ENCODE measurements around the gene TNK2.

- TF ChIP-seq CTCF (IDR thresholded peaks at IDR 0.05) (no peak), POLR2A (IDR thresholded peaks at IDR 0.05) (no peak)
Observed at GRCh38 chr3:195847055-195847950, 61.0 kb downstream of the TNK2 start.

Data from thyroid gland (tissue), 4 donors.